HL-60 (cell line): ENCODE data around the gene ZNF202.

Experiments
- CTCF ChIP-seq: IDR thresholded peaks from one replicate; pipeline ENCODE4 v1.5.1; 2011; ENCODE audit warnings: low read length, control low read depth, inconsistent platforms; ENCODE audit not compliant: insufficient read depth
- GABPA ChIP-seq: IDR thresholded peaks from 2 replicates; pipeline ENCODE4 v1.6.1; 2012; ENCODE audit warnings: low read depth
- POLR2AphosphoS5 ChIP-seq: IDR thresholded peaks from 2 replicates; pipeline ENCODE4 v1.6.1; 2012; ENCODE audit warnings: low read depth

GRCh38 chr11:123742031-123742723 is 717 bp upstream of the ZNF202 start:
- no peak for TF ChIP-seq CTCF
- TF ChIP-seq POLR2AphosphoS5 = no peak
- no peak for TF ChIP-seq GABPA
